ENCODE data around the gene SRMS.

Gene SRMS

DNA sequence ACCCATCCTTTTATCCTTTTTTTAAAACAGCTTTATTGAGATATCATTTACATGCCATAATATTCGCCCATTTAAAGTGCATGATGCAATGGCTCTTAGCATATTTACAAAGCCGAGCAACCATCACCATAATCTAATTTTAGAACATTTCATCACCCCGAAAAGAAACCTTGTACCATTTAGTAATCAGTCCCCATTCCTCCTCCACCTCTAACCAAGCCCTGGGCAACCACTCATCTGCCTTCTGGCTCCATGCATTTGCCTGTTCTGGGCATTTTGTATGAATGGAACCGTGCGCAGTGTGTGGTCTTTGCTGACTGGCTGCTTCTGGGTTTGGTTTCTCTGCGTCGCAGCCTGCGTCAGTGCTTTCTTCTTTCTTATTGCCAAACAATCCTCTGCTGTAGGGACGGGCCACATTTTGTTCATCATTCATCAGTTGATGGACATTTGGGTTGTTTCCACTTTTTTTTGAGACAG, 38.4 kb downstream of the SRMS start:
- Histone ChIP-seq H3K36me3 (ENCODE audit: control insufficient read depth, insufficient read depth, low read length) (no peaks in the 10 kb centered on the region), H3K9me3 (ENCODE audit: control insufficient read depth, low read length) (no peaks in the 10 kb centered on the region), H3K27ac (ENCODE audit: insufficient read depth, low read length, poor library complexity, severe bottlenecking) (no peak overlapping the region), H3K27me3 (replicated peaks; ENCODE audit: control insufficient read depth, insufficient read depth, low read length, poor library complexity, severe bottlenecking) (no peaks in the 10 kb centered on the region), H3K4me3 (ENCODE audit: insufficient read depth, low read depth, low read length, poor library complexity, severe bottlenecking) (no peak overlapping the region), H3K4me1 (ENCODE audit: control insufficient read depth, insufficient read depth, low read length, poor library complexity, severe bottlenecking) (no peaks in the 10 kb centered on the region)
- no peak for DNase-seq

- H3K9me3 ChIP-seq (ENCODE audit: control insufficient read depth, low read length) = no peaks in the 10 kb centered on the region
- no peak for DNase-seq
- no peaks in the 10 kb centered on the region for H3K4me1 ChIP-seq (ENCODE audit: control insufficient read depth, insufficient read depth, low read length, poor library complexity, severe bottlenecking)
- no peak overlapping the region for H3K4me3 ChIP-seq (ENCODE audit: insufficient read depth, low read depth, low read length, poor library complexity, severe bottlenecking)
- no peak overlapping the region for H3K27ac ChIP-seq (ENCODE audit: insufficient read depth, low read length, poor library complexity, severe bottlenecking)
- no peaks in the 10 kb centered on the region for H3K36me3 ChIP-seq (ENCODE audit: control insufficient read depth, insufficient read depth, low read length)
- no peaks in the 10 kb centered on the region for H3K27me3 ChIP-seq (replicated peaks; ENCODE audit: control insufficient read depth, insufficient read depth, low read length, poor library complexity, severe bottlenecking)
These were observed 39.3 kb downstream of the SRMS start for GRCh38 chr20:63508072-63508768.

- Histone ChIP-seq H3K36me3 (ENCODE audit: control insufficient read depth, insufficient read depth, low read length) (no peaks in the 10 kb centered on the region), H3K4me3 (ENCODE audit: insufficient read depth, low read depth, low read length, poor library complexity, severe bottlenecking) (no peak overlapping the region), H3K9me3 (ENCODE audit: control insufficient read depth, low read length) (no peaks in the 10 kb centered on the region), H3K27me3 (replicated peaks; ENCODE audit: control insufficient read depth, insufficient read depth, low read length, poor library complexity, severe bottlenecking) (no peaks in the 10 kb centered on the region), H3K27ac (ENCODE audit: insufficient read depth, low read length, poor library complexity, severe bottlenecking) (no peak overlapping the region), H3K4me1 (ENCODE audit: control insufficient read depth, insufficient read depth, low read length, poor library complexity, severe bottlenecking) (no peaks in the 10 kb centered on the region)
- no peak for DNase-seq
These were observed 40.3 kb downstream of the SRMS start for GRCh38 chr20:63507083-63507743.

GRCh38 chr20:63505723-63506122, 41.8 kb downstream of the SRMS start:
- DNase-seq = no peak

DNA sequence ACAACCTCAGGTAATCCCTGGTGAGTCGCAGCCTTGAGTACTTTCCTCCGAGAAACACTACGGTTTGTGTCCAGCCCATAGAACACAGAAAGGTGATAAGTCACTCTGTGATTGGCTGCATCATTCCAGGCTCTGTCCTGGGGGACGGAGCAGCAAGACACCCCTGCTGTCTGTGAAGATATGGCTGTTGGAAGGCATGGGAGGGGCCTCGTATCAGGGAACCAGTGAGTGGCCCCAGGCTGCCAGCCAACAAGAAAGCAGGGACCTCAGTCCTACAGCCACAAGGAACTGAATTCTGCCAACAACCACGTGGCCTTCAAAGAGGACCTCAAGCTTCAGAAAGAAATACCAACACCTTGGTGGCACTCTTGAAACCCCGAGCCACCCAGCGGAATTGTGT, 42.3 kb downstream of the SRMS start:
- Histone ChIP-seq H3K4me3 (ENCODE audit: insufficient read depth, low read depth, low read length, poor library complexity, severe bottlenecking) (no peak overlapping the region), H3K4me1 (ENCODE audit: control insufficient read depth, insufficient read depth, low read length, poor library complexity, severe bottlenecking) (no peaks in the 10 kb centered on the region), H3K27me3 (replicated peaks; ENCODE audit: control insufficient read depth, insufficient read depth, low read length, poor library complexity, severe bottlenecking) (peaks cover under 1% of the 10 kb centered on the region), H3K9me3 (ENCODE audit: control insufficient read depth, low read length) (no peaks in the 10 kb centered on the region), H3K36me3 (ENCODE audit: control insufficient read depth, insufficient read depth, low read length) (no peaks in the 10 kb centered on the region), H3K27ac (ENCODE audit: insufficient read depth, low read length, poor library complexity, severe bottlenecking) (no peak overlapping the region)
- no peak for DNase-seq

More at GRCh38 chr20:63505723-63506122, 41.8 kb downstream of the SRMS start:
- no peaks in the 10 kb centered on the region for H3K9me3 ChIP-seq (ENCODE audit: control insufficient read depth, low read length)
- no peaks in the 10 kb centered on the region for H3K4me1 ChIP-seq (ENCODE audit: control insufficient read depth, insufficient read depth, low read length, poor library complexity, severe bottlenecking)
- H3K36me3 ChIP-seq (ENCODE audit: control insufficient read depth, insufficient read depth, low read length) = no peaks in the 10 kb centered on the region
- no peak overlapping the region for H3K4me3 ChIP-seq (ENCODE audit: insufficient read depth, low read depth, low read length, poor library complexity, severe bottlenecking)
- H3K27me3 ChIP-seq (replicated peaks; ENCODE audit: control insufficient read depth, insufficient read depth, low read length, poor library complexity, severe bottlenecking) = no peaks in the 10 kb centered on the region
- H3K27ac ChIP-seq (ENCODE audit: insufficient read depth, low read length, poor library complexity, severe bottlenecking) = no peak overlapping the region

DNA sequence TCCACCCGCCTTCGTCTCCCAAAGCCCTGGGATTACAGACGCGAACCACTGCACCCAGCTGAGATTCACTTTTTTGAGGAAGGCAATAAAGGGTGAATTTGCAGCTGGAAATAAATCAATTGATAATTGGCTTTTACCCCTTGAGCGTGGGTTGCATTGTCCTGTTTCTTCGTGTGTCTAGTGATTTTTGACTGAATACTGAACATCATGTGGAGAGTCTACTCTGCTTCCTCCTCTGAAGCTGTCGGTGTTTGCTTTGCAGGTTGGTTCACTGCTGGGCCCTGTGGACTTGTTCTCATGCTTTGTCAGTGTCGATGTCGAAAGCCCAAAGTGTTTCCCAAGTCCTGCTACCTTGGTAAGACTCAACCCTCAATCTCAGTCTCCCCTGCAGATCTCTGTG, 42.9 kb downstream of the SRMS start:
- Histone ChIP-seq H3K27ac (ENCODE audit: insufficient read depth, low read length, poor library complexity, severe bottlenecking) (no peak overlapping the region), H3K27me3 (replicated peaks; ENCODE audit: control insufficient read depth, insufficient read depth, low read length, poor library complexity, severe bottlenecking) (peaks cover 7% of the 10 kb centered on the region), H3K4me3 (ENCODE audit: insufficient read depth, low read depth, low read length, poor library complexity, severe bottlenecking) (no peak overlapping the region), H3K9me3 (ENCODE audit: control insufficient read depth, low read length) (no peaks in the 10 kb centered on the region), H3K4me1 (ENCODE audit: control insufficient read depth, insufficient read depth, low read length, poor library complexity, severe bottlenecking) (peaks cover 1% of the 10 kb centered on the region), H3K36me3 (ENCODE audit: control insufficient read depth, insufficient read depth, low read length) (no peaks in the 10 kb centered on the region)
- DNase-seq = no peak

DNA sequence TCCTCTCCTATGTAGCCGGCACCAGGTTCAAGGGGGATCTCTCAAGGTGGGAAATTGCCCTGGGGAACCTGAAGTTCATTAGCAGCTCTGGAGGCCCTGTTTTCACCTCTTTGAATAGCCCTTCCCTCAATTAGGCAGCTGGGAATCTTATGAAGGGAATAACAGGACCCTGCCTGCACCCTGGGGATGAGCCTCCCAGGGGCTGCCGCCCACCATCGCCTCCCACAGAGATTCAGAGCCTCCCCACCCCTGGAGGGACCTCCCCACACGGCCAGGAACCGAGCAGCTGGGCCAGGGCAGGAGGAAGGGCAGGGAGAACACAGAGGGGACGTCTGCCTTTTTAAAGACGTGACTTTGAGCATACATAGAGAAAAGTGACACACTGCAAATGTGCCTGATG, 44.0 kb downstream of the SRMS start:
- peaks cover 12% of the 10 kb centered on the region for H3K27me3 ChIP-seq (replicated peaks; ENCODE audit: control insufficient read depth, insufficient read depth, low read length, poor library complexity, severe bottlenecking)
- no peak overlapping the region for H3K27ac ChIP-seq (ENCODE audit: insufficient read depth, low read length, poor library complexity, severe bottlenecking)
- no peaks in the 10 kb centered on the region for H3K36me3 ChIP-seq (ENCODE audit: control insufficient read depth, insufficient read depth, low read length)
- H3K4me1 ChIP-seq (ENCODE audit: control insufficient read depth, insufficient read depth, low read length, poor library complexity, severe bottlenecking) = peaks cover 6% of the 10 kb centered on the region
- H3K4me3 ChIP-seq (ENCODE audit: insufficient read depth, low read depth, low read length, poor library complexity, severe bottlenecking) = no peak overlapping the region
- DNase-seq = no peak
- no peaks in the 10 kb centered on the region for H3K9me3 ChIP-seq (ENCODE audit: control insufficient read depth, low read length)

- peaks cover 14% of the 10 kb centered on the region for H3K4me1 ChIP-seq (ENCODE audit: control insufficient read depth, insufficient read depth, low read length, poor library complexity, severe bottlenecking)
- no peaks in the 10 kb centered on the region for H3K36me3 ChIP-seq (ENCODE audit: control insufficient read depth, insufficient read depth, low read length)
- H3K27ac ChIP-seq (ENCODE audit: insufficient read depth, low read length, poor library complexity, severe bottlenecking) = no peak overlapping the region
- H3K27me3 ChIP-seq (replicated peaks; ENCODE audit: control insufficient read depth, insufficient read depth, low read length, poor library complexity, severe bottlenecking) = peaks cover 20% of the 10 kb centered on the region
- no peak overlapping the region for H3K4me3 ChIP-seq (ENCODE audit: insufficient read depth, low read depth, low read length, poor library complexity, severe bottlenecking)
- DNase-seq = no peak
- no peaks in the 10 kb centered on the region for H3K9me3 ChIP-seq (ENCODE audit: control insufficient read depth, low read length)
These were observed 44.8 kb downstream of the SRMS start for GRCh38 chr20:63502671-63503172.

- Histone ChIP-seq H3K9me3 (ENCODE audit: control insufficient read depth, low read length) (no peaks in the 10 kb centered on the region), H3K36me3 (ENCODE audit: control insufficient read depth, insufficient read depth, low read length) (no peaks in the 10 kb centered on the region), H3K27ac (ENCODE audit: insufficient read depth, low read length, poor library complexity, severe bottlenecking) (no peak overlapping the region), H3K4me1 (ENCODE audit: control insufficient read depth, insufficient read depth, low read length, poor library complexity, severe bottlenecking) (peaks cover 14% of the 10 kb centered on the region), H3K4me3 (ENCODE audit: insufficient read depth, low read depth, low read length, poor library complexity, severe bottlenecking) (no peak overlapping the region), H3K27me3 (replicated peaks; ENCODE audit: control insufficient read depth, insufficient read depth, low read length, poor library complexity, severe bottlenecking) (peaks cover 24% of the 10 kb centered on the region)
- no peak for DNase-seq
These were observed 45.5 kb downstream of the SRMS start for GRCh38 chr20:63501818-63502670.

Measured in effector memory CD4-positive, alpha-beta T cell (primary cell).